ENCODE data around the gene PRDM15.

Gene PRDM15

GRCh38 chr21:41763996-41764395 lies 115.1 kb downstream of the PRDM15 start:
- in situ Hi-C loops (cut with MboI; ENCODE audit: low sequenced_read_pairs, unreplicated experiment) = no loop called here
- DNase-seq (ENCODE audit: low spot score) = no peak
- no peak for TF ChIP-seq CTCF (IDR thresholded peaks at IDR 0.05; ENCODE audit: borderline replicate concordance, control extremely low read depth, extremely low read depth, insufficient read depth, missing control alignments)

GRCh38 chr21:41763398-41763931 lies 115.7 kb downstream of the PRDM15 start:
- TF ChIP-seq CTCF (IDR thresholded peaks at IDR 0.05; ENCODE audit: borderline replicate concordance, control extremely low read depth, extremely low read depth, insufficient read depth, missing control alignments) = no peak
- DNase-seq (ENCODE audit: low spot score) = no peak
- in situ Hi-C loops (cut with MboI; ENCODE audit: low sequenced_read_pairs, unreplicated experiment) = no loop called here

GRCh38 chr21:41762753-41763152 lies 116.4 kb downstream of the PRDM15 start:
- DNase-seq (ENCODE audit: low spot score) = no peak
- TF ChIP-seq CTCF (IDR thresholded peaks at IDR 0.05; ENCODE audit: borderline replicate concordance, control extremely low read depth, extremely low read depth, insufficient read depth, missing control alignments) = no peak
- in situ Hi-C loops (cut with MboI; ENCODE audit: low sequenced_read_pairs, unreplicated experiment) = no loop called here

- in situ Hi-C loops (cut with MboI; ENCODE audit: low sequenced_read_pairs, unreplicated experiment) = no loop called here
- no peak for DNase-seq (ENCODE audit: low spot score)
- no peak for TF ChIP-seq CTCF (IDR thresholded peaks at IDR 0.05; ENCODE audit: borderline replicate concordance, control extremely low read depth, extremely low read depth, insufficient read depth, missing control alignments)
Measured at GRCh38 chr21:41761934-41762635, 117.1 kb downstream of the PRDM15 start.

- in situ Hi-C loops (cut with MboI; ENCODE audit: low sequenced_read_pairs, unreplicated experiment) = no loop called here
- no peak for TF ChIP-seq CTCF (IDR thresholded peaks at IDR 0.05; ENCODE audit: borderline replicate concordance, control extremely low read depth, extremely low read depth, insufficient read depth, missing control alignments)
- no peak for DNase-seq (ENCODE audit: low spot score)
Measured at GRCh38 chr21:41761211-41761933, 117.8 kb downstream of the PRDM15 start.

GRCh38 chr21:41760411-41760810 lies 118.7 kb downstream of the PRDM15 start:
- in situ Hi-C loops (cut with MboI; ENCODE audit: low sequenced_read_pairs, unreplicated experiment) = no loop called here
- no peak for TF ChIP-seq CTCF (IDR thresholded peaks at IDR 0.05; ENCODE audit: borderline replicate concordance, control extremely low read depth, extremely low read depth, insufficient read depth, missing control alignments)
- no peak for DNase-seq (ENCODE audit: low spot score)

Measured in GM13976 (cell line).